GM12891 (cell line): ENCODE data around the gene SSTR1.

Source experiments
- PAX5 ChIP-seq: IDR thresholded peaks from 2 replicates; pipeline ENCODE4 v1.6.1; 2011; ENCODE audit warnings: low read length, moderate library complexity, mild to moderate bottlenecking; ENCODE audit not compliant: insufficient read depth, severe bottlenecking
- POLR2A ChIP-seq: IDR thresholded peaks from 2 replicates; pipeline ENCODE4 v1.6.1; 2011; ENCODE audit warnings: low read depth, low read length, control low read depth
- POLR2AphosphoS5 ChIP-seq: IDR thresholded peaks from 2 replicates; pipeline ENCODE4 v1.6.1; 2011; ENCODE audit warnings: low read depth, low read length, control low read depth
- POU2F2 ChIP-seq: IDR thresholded peaks from 2 replicates; pipeline ENCODE4 v1.6.1; 2011; ENCODE audit warnings: low read depth, mild to moderate bottlenecking, control low read depth, low read length, moderate library complexity
- TAF1 ChIP-seq: IDR thresholded peaks from 2 replicates; pipeline ENCODE4 v1.6.1; 2011; ENCODE audit warnings: low read depth, low read length, control low read depth

GRCh38 chr14:38255673-38256532 is 48.2 kb downstream of the SSTR1 start, which contains the start of gene CLEC14A:
- TF ChIP-seq TAF1 (no peak), POLR2A (no peak), POU2F2 (no peak), POLR2AphosphoS5 (no peak), PAX5 (no peak)
